NCI-H1105 treated with DMSO at 0.1 percent for 48 hours (cell line): Measurements from ENCODE around the gene VSTM4.

Experiments
- DNase-seq: peaks from one replicate; lab custom pipeline; 2025; lab: John Stamatoyannopoulos, UW

Gene VSTM4

DNA sequence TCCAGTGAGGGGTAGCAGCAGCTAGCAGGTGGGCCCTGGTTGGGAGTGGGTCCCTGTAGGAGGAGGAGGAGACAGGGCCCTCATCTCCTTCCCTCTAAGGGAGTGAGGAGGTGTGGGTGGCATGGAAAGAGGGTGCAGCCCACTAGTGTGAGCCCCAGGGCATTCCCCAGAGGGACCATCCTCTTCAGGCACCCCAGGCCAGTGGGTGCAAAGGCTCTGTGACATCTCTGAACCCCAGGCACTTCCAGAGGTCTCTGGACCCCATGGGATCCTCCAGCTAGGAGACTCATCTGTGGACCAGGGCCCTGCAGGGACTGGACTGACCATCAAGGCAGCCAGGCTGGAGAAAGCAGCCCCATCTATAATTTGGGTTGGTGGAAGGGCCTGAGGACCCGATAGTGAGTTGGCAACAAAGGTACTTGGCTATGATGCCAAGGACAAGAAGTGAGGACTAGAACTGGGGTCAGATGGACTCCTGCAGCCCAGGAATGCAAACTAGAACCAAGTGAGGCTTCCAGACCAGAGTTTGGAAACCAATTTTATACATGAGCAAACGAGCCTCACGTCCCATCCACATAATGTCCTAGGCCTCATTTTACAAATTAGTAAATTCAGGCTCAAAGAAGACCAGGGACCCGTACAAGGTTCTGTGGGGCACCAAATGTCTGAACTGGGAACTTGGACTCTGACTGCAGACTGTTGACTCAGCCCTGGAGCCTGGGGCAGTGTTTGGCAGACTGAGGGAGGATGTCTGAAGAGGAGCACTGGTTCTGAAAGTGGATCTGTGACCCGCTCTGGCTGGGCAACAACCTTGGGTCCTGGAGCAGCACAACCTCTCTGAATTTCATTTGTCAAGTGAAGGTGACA is 1.4 kb upstream of the VSTM4 start:
- no peak for DNase-seq

DNA sequence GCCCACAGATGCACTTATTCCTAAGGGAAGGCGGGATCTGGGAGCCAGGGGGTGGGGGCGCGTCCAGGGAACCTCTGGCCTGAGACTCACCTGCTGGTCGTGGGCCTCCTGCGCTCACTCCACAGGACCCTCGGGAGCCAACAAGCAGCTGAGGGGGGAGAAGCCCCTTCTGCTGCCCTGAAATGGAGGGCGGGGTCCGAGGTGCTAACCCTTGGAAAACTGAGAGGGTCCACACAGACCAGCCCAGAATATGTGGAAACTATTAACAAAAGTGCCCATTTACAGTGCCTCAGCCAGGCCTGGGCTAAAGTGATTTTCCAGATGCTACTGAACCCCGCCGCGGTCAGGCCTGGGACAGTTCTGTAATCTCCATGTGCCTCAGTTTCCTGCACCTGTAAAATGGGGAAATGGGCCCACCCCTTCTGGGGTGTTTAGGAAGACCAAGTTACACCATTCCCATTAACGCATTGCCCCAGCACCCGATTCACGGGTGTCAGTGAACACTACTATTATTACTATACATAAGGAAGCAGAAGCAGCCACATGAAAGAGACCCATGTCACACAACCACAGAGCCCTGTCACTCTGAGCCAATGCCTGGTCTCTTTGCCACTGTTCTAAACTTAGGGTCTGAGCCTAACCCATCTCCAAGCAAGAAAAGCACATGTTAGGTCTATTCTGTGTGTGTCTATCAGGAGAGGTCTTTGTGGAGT is 630 bp upstream of the VSTM4 start:
- no peak for DNase-seq

DNA sequence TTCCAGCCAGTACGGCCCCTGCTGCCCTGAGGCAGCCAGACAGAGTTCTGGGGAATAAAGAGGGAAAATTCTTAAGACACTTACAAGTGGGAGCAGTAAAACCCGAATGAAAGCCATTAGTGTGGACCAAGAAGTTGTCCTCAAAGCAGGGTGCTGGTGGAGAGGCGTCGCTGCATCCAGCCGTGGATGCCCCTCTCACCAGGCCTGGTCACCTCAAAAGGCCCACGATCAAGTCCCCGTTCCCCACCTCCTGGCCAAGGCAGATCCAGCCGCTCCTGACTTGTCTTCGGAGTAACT is 656 bp downstream of the VSTM4 start:
- DNase-seq = no peak

DNA sequence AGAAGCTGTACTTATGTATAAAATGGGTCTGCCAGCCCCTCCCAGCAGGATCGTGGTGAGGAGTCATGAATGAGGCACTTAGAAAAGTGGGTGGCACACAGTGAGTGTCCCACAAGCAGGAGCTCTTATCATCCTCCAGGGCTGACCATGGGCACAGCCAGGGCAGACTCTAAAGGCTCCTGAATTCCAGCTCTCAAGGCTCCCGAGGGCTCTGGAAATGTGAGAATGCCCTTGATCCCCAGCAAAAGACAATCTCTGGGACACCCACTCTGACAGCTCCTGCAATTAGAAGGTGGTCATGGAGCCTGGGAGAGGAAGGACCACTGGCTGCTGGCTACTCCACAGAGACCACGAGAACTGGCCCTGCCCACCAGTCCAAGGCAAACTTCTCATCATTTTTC is 1.6 kb downstream of the VSTM4 start:
- no peak for DNase-seq

DNA sequence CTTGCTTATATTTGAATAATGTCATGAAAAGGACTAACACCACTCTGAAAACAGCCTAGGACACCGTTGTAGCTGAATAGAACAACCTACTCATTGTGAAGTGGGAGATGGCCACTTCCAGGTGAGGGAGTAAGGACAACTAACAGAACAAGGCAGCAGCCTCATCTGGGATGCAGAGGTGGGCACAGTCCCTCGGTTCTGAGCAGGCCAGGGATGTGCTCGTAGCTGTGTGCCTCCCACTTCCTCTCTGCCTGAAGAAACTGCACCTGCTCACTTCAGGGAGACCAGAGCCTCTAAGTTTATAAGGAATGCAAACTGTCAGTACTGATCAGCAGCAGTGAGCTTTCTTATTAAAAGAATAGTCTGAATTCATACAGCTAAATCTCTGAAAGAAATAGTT is 2.5 kb downstream of the VSTM4 start:
- DNase-seq = no peak

DNA sequence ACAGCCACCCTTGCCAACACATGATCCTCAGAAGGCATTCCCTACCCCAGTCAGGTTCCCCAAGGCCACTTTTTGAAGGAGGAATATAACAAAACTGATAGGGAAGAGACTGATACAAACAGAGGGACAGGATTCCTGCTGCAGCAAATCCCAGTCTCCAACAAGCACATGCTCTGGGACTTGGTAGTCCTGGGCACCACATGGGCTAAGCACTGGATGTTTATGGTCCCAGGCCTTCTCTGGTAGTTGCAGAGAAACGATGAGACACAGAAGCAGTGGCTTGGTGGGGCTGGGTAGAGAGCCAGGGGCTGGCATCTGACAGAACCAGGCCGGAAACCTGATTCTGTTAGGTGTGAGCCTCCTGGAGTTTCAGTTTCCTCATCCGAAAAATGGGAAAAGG is 3.2 kb downstream of the VSTM4 start:
- no peak for DNase-seq

DNA sequence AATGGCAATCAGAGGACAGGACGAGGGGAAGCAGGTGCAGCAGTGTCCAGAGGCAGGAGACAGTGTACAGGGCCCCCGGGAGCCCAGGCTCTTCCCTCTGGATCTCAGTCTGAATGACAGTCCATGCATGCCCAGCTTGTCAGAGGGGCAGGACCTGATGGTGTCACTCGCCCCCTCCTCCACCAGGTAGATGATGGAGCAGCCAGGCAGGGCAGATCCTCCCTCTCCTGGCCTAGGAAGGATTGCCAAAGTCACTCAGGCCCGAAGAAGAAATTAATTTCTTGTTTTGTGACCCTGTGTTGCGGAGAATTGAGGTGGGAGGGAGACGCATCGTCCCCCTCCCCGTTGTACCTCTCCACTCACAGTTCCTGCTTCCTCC is 4.0 kb downstream of the VSTM4 start:
- no peak for DNase-seq

DNA sequence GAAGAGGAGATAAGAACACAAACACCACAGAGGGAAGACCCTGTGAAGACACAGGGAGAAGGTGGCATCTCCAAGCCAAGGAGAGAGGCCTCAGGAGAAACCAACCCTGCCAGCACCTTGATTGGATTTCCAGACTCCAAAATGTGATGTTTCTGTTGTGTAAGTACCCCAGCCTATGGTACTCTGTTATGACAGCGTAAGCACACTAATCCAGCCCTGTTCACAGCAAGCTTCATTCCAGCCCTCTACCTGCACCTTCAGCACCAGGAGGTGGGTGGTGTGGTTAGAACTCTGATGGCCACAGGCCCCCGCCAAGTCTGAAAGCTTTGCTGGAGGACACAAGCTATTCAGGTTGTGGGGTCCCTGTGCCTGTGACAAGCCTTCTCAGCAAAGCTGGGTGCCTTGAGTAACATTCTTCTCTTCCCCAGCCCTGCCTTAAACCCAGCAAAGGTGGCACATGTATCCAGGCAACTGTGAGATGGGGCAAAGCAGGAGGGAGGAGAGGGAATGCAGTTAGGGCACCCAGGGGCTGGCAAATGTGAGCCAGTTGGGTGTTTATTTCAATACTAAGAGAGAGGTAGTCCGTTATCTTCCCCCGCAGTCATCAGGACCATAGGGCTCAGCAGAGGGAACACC is 4.5 kb downstream of the VSTM4 start:
- DNase-seq = no peak

DNA sequence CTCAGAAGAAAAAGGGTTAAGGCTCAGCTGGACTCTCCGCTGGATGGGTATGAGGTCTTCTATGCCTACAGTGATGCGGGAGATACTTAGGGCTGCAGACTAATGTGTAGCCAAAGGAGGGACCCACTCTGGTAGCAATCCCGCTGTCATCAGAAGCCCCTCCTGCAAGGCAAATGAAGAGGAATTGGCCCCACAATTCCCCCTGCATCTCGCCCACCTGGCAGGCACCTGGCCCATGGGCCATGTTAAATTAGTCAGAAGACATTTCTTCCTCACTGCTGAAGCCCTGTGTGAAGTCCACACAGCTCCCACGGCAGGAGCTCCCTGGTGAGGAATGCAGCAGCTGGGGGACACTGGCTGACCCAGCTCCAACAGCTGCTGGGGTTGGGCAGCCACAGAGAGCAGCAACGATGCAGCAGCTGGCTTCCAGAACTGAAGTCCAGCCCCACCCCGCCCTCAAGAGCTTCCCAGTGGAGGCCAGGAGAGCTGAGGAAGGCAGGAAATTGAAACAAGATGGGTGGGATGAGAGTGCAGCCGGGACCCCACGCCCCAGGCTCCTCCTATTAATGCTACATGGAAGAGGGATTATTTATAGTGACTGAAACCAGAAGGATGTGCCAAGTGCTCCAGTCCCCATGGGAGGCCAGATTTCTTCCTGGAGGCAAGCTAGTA is 5.5 kb downstream of the VSTM4 start:
- DNase-seq = no peak

DNA sequence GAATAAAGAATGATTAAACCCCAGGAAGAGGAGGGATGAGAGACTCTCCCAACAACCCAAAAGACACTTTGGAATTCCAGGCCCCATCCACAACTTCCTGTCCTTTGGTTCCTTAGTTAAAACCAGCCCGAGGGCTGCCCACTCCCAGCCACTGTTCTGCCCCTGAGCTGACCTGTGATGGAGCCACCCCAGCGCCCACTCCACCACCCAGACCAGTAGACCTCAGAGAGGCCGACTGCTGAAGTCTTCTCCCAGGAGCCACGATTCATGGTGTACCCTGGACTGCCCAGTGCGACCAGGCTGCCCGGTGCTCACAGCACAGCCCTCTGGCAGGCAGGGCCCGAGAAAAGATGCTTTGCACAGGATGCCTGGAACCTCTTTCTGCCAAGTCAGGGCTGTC is 6.7 kb downstream of the VSTM4 start:
- no peak for DNase-seq

DNA sequence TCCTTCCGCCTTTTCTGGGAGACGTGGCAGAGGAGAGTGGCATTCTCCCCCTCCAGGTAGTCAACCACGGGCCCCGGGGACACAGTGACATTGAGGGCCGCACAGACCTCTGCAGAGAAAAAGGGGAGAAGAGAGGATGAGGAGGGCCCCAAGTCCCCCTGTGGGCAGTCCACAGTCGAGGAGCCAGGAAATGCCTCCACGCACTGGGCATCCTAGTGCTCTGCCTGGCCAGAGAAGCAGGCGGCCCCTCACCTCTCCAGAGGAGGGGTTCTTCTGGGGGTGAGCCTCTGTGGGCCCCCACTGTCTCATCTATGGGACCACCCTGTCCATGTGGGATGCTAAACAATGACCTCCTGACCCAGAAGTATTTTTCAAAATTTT is 7.4 kb downstream of the VSTM4 start:
- no peak for DNase-seq

DNA sequence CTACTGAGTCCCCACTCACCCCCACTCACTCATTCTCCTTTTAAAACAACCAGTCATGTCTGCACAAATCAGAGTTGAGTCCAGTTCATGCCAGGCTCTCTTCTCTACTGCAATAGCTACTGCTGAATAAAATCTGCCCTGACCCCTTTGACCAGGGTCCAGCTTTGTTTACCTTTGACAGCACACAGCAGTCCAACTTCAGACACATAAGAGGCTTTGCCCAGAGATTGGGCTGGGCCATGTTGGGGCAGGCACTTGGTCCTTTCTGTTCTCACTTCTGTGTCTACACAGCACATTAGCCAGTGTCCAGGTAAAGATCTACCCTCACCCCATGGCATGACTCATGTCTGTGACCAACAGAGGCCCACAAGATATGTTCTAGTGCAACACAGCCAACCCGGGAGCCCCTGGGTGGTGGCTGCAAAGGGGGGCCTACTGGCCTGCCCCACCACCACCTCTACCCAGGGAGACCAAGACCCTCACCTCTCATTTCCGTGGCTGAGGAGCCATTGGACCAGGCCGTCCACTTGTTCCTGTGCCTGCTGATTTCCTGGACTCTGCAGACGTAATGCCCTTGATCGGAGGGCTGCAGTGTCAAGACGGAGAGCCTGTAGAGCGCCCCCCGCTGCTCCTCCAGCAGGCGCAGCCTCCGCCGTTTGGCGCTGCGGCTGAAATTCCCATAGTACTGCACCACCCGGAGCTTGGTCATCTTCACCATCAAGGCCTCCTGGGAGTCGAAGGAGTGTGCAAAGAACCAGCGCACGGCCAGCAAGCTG is 8.0 kb downstream of the VSTM4 start:
- no peak for DNase-seq

DNA sequence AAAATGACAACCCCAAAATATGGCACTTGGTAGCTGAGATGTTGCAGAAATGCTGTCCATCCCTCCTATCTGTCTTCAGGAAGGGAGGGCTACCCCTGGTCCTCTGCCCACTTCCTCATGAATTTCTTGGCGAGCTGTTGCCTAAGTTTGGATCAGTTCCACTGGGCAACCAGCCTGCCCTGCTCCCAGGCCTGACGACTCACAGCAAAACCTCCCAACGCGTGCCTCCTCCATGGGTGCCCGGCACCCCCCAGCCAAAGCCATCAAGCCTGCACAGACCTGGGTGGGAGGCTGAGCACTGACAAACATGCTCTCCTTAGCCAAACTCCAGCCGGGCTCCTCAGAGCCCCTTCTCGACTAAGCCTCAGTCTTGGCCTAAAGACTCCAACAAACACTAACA is 8.9 kb downstream of the VSTM4 start:
- DNase-seq = no peak

DNA sequence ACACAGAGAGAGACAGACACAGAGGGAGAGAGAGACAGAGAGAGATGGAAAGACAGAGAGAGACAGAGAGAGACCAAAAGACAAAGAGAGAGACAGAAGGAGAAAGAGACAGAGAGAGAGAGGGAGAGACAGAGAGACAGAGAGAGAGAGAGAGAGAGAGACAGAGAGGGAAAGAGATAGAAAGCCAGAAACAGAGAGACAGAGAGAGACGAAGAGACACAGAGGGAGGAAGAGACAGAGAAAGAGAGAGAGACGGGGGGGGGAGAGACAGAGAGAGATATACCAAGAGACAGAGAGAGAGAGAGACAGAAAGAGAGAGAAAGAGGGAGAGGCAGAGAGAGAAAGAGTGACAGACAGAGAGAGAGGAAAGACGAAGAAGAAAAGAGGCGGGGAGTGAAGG is 10.2 kb downstream of the VSTM4 start:
- DNase-seq = no peak

DNA sequence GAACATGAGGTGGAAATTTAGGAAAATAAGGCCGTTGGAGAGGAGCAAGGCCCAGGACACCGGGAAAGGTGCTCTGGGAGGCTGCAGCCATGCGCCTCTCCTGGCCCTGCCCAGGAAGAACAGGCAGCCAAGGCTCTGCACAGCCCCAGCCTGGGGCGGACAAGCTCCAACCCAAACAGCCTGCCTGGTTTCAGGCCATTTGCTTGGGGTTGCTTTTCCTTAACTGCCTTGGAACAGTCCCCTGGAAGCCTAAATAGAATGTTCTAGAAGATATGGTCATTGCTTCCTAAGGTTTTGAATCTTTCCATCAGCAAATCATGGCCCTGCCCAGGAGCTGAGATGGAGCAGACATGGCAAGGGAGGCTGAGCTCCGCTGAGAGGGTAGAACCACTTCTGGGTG is 11.0 kb downstream of the VSTM4 start:
- no peak for DNase-seq

DNA sequence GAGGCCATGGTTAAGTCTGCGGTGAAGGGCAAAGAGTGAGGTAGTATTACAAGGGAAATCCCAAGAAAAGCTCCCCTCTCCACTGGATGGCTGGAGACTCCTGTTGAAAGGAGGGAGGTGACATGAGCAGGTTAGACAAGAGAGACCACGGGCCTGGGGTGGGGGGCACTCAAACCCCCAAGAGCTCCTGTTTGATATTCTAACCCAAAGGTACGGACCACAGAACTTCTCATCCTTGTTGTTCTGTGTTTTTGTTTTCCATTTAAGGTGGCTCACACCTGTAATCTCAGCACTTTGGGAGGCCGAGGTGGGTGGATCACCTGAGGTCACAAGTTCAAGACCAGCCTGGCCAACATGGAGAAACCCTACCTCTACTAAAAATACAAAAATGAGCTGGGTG is 11.6 kb downstream of the VSTM4 start:
- no peak for DNase-seq

DNA sequence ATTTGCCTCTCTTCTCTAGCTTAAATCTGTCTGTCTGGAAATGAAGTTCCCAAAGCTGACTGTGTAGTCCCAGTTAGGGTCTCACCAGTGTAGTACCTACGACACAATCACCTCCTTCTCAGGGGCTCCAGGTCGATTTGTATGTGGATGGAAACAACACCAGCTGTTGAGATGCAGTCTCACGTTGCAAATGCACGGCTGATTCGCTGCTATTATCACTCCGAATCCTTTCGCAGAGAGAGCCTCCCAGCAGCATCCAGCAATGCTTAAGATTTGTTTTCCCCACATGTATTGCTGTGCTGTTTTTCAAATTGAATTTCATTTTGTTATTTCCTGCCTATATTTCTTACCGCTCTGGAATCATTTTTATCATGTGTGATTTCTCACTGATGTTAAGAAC is 16.3 kb downstream of the VSTM4 start:
- DNase-seq = no peak

DNA sequence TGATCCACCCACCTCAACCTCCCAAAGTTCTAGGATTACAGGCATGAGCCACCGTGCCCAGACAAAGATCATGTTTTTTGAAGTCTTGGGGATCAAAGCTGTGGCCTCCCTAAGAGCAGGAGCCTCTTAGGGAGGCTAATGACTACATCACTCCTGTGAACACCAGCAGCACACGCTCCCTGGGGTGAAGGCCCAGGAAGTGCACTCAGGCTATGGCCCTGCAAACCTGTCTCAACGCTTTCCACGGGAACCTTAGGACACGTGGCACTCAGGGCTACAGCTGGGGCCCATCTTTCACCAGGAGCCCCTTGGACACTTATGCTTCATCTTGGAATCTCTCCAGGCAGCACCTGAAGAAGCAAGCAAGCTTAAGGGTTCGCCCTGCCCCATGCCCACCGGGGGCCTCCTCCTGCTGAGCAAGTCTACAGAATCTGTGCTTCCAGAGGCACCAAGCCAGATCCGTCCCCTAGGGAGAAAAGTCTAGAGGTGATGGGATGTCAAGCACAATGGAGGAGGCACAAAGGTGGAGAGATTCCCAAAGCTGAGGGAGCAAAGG is 18.4 kb downstream of the VSTM4 start:
- DNase-seq = no peak

DNA sequence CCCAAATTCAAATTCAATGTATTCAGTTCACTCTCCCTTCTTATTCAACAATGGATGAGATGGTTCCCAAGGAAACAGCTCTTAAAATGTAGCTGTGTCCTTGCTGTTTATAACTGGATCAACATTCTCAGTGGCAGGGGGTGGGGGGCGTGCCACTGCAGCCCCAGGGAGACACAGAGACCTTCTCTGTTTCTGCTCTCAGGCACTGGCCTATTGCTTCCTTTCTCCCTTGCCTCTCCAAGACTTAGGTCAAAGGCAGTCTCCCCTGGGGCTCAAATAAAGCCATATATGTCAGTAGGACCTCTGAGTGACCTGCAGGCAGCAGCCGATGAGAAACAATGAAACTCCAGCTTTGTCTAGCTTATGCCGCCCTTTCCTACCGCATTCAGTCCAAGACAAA is 20.7 kb downstream of the VSTM4 start:
- no peak for DNase-seq

DNA sequence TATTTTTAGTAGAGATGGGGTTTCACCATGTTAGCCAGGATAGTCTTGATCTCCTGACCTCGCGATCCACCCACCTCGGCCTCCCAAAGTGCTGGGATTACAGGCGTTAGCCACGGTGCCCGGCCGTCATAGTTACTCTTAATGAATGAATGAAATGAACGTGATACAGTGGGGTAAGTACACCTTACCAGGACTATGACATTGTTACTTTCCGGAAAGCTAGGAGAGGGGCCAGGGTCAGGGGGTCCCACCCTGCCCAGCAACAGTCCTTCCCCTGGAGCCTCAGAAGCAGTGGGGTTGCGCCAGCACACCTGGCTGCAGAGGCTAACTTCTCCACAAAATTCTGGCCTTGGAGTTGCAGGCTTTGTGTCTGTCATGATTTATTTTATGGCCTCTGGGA is 21.4 kb downstream of the VSTM4 start:
- no peak for DNase-seq

DNA sequence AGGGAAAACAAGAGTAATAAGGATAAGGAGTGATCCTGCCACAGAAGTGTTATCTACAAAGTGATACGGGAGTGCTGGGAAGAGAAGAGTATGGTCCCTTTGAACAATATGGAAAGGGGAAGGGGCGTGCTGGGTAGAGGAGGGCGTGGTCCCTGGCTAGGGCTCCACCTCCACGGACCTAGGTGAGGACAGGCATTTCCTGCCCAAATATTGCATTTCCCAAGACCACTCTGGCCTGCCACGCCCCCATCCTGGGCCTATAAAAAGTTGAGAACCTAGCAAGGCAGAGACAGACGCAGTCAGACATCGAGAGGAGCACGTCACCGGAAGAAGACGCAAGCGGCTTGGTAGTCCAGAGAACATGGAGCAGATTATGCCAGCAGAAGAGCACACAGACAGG is 22.8 kb downstream of the VSTM4 start:
- no peak for DNase-seq
